GM18909 (cell line): Measurements from ENCODE around the gene B4GALT3.

Source experiments
- ATAC-seq: cut with Tn5 transposase; IDR thresholded peaks from one replicate; pipeline ENCODE4 v1.9.1; 2021; ENCODE audit warnings: mild to moderate bottlenecking; ENCODE audit not compliant: unreplicated experiment, poor library complexity

B4GALT3 gene

DNA sequence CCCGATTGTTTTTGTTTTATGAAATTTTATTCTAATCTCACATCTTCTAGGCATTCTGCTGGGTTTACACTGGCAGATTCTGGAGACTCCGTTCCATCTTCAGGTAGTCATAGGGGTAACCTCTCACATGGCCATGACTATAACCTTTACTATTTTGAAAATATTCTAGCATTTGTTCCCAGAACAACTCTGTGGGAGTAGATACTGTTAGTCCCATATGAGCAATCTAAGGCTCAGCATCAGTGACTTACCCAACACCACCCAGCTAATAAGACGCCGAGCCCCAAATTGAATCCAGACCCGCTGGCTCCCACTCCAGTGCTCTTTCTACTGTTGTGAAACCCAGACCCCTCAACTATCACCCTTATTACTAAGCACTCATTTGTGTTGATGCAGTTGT is 11.7 kb upstream of the B4GALT3 start:
- no peak for ATAC-seq

GRCh38 chr1:161188381-161188780 is 11.1 kb upstream of the B4GALT3 start:
- no peak for ATAC-seq

GRCh38 chr1:161187311-161187710 is 10.0 kb upstream of the B4GALT3 start:
- no peak for ATAC-seq

DNA sequence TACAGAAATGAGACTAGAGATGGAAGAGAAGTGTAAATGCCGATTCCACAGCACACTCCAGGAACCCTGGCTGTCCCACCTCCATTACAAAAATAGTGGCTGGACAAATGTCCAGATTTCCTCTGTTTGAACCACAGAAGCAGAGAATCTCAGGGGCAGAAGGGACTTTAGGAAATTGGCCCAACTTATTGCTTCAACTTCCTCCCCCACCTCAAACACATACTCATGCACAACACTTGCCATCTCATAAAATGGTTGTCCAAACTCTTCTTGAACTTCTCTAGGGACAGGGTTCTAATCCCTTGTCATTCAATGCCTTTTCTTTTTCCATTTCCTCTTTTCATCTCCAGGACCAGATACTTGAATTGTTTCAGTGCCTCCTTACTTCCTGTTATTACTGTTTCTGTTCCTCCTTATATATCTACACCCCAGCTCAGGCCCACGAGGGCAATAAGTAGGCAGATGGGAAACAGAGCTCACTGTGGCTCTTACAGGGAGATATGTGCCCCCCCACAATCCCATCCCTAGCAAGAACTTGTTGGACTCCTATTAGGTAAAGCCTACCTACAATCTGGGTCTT is 8.5 kb upstream of the B4GALT3 start:
- ATAC-seq: peak; percentile 21

DNA sequence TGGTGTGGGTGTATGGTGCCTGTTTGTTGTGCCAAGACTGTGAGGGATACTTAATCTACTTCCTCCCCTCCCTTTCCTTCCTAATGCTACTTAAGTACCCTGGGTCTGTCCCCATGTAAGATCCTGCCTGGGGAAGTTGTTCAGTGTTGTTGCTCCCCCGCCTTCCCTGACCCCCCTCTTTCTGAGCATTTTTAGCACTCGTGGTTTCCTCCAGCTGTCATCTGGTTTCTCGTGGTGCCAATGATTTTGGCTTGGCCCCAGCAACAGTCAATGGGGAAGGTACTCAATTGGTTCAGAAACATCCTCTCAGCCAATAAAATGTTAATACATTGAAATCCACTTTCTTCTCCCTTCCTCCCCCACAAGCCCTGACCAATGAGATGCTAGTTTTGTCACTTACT is 8.0 kb upstream of the B4GALT3 start:
- peak; percentile 68 for ATAC-seq

- ATAC-seq: peak; percentile 49
Observed at GRCh38 chr1:161182214-161182613, 4.9 kb upstream of the B4GALT3 start.

DNA sequence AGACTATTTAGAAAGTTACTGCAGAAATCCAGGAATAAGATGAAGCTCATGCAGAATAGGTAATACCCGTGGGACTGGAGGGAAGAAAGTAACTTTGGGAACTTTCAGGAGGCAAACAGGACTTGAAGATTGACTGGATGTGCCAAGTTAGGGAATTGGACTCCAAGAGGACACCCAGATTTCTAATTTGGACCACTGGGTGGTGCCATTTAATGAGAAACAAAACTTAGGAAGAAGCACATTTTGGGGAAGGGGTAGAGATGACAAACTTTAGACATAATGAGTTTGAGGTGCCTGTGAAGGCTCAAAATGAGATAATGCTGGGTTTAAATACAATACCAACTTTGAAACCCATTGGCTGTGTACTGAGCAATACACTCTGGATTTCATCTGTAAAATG is 3.3 kb upstream of the B4GALT3 start:
- ATAC-seq: no peak

GRCh38 chr1:161179698-161180097 is 2.4 kb upstream of the B4GALT3 start:
- ATAC-seq: no peak

- no peak for ATAC-seq
Observed at GRCh38 chr1:161177936-161178244, 583 bp upstream of the B4GALT3 start.

DNA sequence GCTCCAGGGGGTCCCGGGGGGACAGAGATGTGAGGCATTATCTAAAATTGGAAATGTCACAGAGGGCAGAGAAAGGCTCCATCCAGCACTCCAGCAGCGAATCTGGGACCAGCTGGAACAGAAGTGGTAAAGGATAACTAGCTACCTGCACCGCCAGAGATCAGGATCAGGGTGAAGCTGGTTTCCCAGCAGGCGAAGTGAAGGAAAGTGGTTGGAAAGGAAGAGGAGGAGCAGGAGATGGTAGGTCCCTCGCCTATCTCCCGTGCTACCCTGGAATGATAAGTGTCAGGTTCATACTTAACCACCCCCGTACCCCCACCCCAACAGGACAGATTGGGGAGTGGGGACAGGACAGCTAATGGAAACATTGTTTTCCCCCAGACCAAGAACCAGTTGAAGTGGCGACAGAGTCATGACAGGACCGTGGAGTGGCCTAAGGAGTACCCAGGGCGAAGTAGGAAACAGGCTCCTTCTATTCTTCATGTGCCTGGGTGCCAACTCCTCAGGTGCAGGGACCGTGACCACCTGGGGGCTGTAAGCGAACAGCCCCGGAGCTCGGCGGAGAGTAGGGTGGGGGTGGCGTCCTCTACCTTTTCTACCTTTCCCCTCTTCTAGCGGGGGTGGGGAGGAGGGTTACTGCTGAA is 717 bp downstream of the B4GALT3 start:
- no peak for ATAC-seq

GRCh38 chr1:161175771-161176453 is 1.4 kb downstream of the B4GALT3 start:
- ATAC-seq: no peak

GRCh38 chr1:161174911-161175310 is 2.4 kb downstream of the B4GALT3 start:
- ATAC-seq: no peak

- ATAC-seq: no peak
Observed at GRCh38 chr1:161173711-161174110, 3.6 kb downstream of the B4GALT3 start.

GRCh38 chr1:161172776-161173376 is 4.4 kb downstream of the B4GALT3 start:
- ATAC-seq: no peak

- ATAC-seq: no peak
Observed at GRCh38 chr1:161172349-161172748, 5.0 kb downstream of the B4GALT3 start.

DNA sequence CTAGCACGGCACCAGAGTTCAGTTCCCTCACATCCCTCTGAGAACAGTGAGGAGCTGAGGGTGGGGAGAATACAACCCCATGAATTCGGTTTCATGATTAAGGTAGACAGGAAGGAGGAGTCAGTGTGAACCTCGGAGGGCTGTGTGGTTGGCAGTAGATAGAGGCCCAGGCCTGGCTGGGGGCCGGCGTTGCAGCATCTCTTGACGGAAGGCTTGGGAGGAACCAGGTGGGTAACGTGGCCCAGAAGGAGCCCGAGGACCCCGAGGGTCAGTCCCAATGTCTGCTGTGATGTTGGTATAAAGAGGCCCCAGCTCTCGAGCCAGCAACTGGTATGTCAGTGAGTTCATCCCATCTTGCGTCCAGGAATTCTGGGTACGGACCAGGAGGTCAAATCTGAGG is 5.6 kb downstream of the B4GALT3 start:
- ATAC-seq: no peak

DNA sequence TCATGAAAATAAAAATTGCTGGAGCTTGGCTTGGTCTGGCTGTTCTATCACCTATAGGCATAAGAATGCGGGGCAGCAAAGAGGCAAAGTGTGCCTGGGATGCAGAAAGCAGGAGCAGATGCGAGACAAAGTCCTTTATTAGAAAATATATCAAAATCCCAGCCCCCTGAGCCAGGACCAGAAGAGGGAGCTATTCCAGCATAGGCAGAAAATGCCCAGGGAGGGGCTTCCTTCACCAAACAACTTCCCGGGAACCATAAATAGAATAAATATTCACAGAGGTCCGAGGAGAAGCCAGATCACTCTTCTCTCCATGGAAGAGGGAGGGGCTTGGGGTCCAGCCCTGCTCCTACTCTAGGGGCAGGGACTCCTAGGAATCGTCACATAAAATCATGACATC is 6.1 kb downstream of the B4GALT3 start:
- no peak for ATAC-seq

DNA sequence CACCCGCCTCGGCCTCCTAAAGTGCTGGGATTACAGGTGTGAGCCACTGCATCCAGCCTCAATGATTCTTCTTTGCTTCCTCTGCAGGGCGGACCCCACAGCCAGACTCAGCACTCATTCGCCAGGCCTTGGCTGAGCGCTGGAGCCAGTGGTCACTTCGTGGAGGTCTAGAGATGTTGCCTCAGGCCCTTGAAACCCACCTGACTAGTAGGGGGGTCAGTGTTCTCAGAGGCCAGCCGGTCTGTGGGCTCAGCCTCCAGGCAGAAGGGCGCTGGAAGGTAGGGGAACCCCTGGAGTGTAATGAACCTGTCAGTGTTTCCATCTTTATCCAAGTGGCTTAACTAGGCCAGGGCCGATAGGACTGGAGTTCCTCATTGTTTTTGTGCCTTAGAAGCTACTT is 8.4 kb downstream of the B4GALT3 start:
- no peak for ATAC-seq

- no peak for ATAC-seq
Observed at GRCh38 chr1:161166669-161167548, 10.4 kb downstream of the B4GALT3 start.

DNA sequence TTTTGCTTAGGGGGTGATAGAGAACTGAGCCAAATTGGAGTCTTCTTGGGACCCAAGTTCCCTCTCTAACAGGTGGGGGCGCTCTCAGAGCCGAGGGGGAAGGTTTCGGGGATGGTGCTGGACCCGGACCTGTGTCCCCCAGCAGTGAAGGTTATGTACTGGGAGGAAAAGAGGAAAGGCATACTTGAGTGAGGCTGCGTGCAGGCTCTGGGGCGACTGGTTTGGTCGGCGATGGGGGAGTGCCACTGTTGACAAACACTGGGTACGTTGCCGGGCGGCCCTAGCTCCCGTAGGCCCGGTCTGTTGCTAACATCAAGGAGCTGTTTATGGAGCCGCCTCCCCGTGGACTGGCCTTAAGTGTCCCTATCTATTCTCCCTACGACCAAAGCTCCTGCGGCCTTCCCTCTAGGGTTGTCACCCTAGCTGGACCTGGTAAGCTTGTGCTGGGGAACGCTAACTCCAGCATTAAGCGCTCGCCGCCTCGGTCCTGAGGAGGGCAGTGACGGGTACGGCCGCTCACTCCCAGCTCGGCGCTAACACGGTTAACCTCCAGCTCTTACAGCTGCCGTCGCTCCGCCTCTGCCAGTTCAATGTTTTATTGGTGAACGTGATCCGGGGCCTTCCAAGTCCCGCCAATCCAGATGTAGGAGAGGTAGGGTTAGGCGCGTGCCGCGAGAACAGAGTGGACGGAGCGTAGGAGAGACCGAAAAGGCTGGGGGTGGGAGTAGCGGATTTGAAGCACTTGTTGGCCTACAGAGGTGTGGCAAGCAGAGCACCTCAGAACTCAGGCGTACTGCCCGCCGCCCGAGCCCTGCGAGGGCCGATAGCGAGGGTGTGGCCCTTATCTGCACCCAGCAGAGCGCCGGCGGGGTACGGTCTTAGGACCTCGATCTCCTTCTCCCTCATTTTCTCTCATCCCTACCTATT is 11.3 kb downstream of the B4GALT3 start, which contains the start of gene PPOX:
TSS of gene PPOX (plus strand) at position 685 of the 927 bp plus-strand sequence. CDS start 422 bp downstream, outside the sequence.
- ATAC-seq: peak; percentile 94
